Forelimb muscle (tissue), 1 donor: ENCODE results near the gene ZFYVE9. TPM values are rescaled to one million over a fixed set of nuclear protein-coding genes. Genes with fewer than 3 reads are reported as not detected.
"Not testable (repeated sequence)": the region's sequence is repeated elsewhere in the genome, so short reads cannot be mapped to it uniquely, and the experiment has no call there.

Experiments used
- DNase-seq: peaks from one replicate; pipeline ENCODE4 v3.0.0-alpha.2; 2013; ENCODE audit warnings: low read depth
- polyA plus RNA-seq: library from polyadenylated mRNA; unstranded; fragments of 120-200 nt; gene quantifications from one replicate; pipeline ENCODE4 v1.2.1, GENCODE V29; 2013; ENCODE audit not compliant: insufficient read length

ZFYVE9 gene
- polyA plus RNA-seq, 1 donor: 19.8 TPM

GRCh38 chr1:52369851-52370250, 228.0 kb downstream of the ZFYVE9 start:
- not testable (repeated sequence) for DNase-seq

- no peak for DNase-seq
Observed at GRCh38 chr1:52385376-52385775, 243.5 kb downstream of the ZFYVE9 start.

GRCh38 chr1:52386458-52386857, 244.6 kb downstream of the ZFYVE9 start:
- DNase-seq: no peak

DNA sequence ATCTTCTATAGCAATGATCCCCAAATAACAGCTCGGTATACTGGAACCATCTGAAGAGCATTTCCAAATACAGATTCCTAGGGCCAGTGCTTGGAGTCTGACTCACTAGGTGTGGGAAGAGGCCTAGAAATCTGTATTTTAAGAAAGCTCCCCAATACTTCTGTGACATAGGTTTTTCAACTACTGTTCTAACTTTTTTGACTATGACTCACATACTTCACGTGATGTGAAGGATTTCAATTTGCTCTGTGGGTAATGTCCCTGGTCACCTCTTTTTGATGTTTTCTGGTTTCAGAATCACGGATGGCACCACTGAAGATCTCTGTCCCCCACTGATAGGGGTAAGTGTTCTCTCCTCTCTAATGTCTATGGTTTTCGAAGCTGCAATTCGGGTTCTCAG, 251.3 kb downstream of the ZFYVE9 start:
- DNase-seq: no peak

Other genes with a start within 250 kb of the ZFYVE9 start
- gene RAB3B, start 151.4 kb upstream of the ZFYVE9 start, polyA plus RNA-seq: 0.15 TPM
- 2.8 TPM for gene KTI12, start 108.3 kb upstream of the ZFYVE9 start, polyA plus RNA-seq
- gene TXNDC12, start 86.9 kb upstream of the ZFYVE9 start, polyA plus RNA-seq: 35.5 TPM
- 72.2 TPM for gene BTF3L4, start 85.8 kb upstream of the ZFYVE9 start, polyA plus RNA-seq
- 24.9 TPM for gene CC2D1B, start 224.1 kb downstream of the ZFYVE9 start, polyA plus RNA-seq